Activated gamma-delta T cell treated with Interleukin-2 at 50 U/mL for 16 hours (primary cell): ENCODE results near the gene PPP3CA.

Experiments used
- DNase-seq: peaks from one replicate; pipeline ENCODE4 v3.0.0-alpha.2; 2020

The PPP3CA gene

DNA sequence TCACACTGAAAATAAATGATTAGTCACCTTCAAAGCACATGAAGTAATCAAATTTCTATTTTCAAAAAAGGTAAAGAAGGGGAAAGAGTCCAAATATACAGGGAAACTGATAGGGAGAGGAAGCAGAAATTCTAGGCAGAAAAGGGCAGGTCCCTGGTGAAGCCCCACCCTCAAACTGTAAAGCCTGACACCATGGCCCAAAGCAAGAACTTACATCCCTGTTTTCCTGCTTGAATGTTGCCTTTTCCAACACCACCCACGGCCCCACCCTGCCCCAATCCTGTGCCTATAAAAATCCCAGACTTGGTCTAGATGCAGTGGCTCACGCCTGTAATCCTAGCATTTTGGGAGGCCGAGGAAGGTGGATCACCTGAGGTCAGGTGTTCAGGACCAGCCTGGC lies 361.8 kb downstream of the PPP3CA start:
- DNase-seq: no peak

DNA sequence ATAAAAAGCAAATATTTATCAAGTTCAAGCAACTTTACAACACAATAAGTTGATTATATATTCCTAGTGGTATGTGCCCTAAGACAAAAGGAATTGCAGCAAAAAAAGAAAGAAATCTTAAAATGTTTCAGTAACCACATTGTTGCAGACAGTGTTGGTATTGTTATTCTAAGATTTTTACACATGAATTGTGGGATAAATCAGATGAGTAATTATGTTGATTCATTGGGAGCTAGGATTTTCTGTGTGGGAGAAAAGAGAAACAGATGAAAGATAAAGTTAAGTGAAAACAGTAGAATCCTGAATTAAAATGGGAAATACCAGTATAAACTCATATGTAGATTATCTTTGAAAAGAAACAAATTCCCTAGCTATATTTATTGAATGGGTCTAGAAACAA lies 362.4 kb downstream of the PPP3CA start:
- DNase-seq: no peak

DNA sequence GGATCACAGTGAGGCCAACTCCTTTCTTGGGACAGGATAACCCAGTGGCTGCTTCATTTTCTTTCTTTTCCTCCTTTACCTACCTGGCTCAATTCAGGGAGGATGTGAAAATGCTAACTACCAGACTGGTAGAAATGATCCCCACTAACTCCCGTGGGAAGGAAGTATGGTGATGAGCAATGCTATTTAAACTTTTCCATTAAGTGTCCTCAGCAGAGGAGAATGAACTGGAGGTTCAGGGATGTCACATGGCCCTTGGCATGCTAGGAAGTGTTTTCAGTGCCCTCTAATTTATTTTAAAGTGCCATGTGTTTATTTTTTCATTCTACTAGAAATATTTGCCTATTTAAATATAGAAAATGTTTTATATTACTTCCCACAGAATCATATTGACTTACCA lies 363.9 kb downstream of the PPP3CA start:
- DNase-seq: no peak

DNA sequence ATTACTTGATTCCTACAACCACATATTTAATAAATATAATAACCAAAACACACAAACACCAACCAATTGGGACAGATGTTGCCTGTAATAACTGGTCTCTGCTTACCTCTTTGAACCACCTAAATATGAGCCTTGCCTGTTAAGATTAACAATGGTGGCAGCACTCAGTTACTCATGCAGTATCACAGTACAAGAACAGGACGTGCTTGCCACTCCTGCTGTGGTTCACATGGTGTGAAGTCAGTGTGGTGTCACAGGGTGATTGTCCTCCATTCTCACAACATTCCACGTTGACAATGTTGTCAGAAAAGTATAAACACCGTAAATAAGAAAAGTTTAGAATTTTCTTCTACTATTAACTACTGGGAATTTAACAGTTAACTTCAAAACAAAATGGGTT lies 365.0 kb downstream of the PPP3CA start:
- DNase-seq: no peak

DNA sequence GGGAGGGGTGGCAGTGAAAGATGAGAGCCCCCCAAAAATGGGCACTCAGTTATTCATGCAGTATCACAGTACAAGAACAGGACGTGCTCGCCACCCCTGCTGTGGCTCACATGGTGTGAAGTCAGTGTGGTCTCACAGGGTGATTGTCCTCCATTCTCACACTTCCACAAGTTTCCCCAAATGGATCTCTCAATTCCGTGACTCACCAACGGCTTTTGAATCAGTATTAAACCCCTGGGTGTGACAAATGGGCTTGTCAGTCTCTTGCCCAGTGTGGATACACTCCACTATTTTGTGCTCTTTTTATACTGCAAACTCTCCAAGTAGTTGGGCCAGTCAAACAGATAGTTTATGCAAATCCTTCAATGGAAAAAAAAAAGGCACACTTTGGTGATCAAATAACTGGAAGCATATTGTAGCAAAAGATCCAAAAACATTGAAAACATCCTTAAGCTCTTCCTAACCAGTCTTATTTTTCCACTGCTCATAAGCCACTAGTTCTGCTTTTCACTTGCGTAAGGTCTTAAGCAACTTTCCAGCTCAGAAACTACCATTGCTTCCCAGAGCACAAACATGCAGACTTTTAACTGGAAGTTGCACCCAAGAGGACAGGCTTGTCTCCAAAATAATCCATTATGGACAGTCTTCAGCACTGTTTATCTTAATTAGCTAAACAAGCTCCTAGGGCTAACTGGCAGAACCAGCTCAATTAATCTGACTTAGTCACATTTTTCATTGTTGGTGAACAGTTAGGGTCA lies 365.7 kb downstream of the PPP3CA start:
- no peak for DNase-seq

DNA sequence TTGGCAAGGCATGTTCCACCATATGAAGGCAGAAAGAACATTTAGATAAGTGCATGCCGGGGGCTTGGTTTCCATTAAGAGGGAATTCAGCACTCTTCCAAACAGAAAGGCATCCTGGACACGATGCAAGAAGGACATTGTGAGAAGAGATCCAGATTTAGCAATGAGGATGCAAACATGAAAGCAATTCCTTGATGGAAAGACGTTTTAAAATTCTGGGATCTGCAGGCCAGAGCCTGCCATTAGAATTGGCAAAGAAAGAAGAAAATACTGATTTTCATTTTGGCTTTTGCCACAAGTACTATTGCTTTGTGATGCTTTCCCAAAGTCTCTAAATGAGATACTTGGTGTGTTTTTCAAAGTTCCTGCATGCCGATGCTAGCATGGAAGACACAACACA lies 367.6 kb downstream of the PPP3CA start:
- no peak for DNase-seq

DNA sequence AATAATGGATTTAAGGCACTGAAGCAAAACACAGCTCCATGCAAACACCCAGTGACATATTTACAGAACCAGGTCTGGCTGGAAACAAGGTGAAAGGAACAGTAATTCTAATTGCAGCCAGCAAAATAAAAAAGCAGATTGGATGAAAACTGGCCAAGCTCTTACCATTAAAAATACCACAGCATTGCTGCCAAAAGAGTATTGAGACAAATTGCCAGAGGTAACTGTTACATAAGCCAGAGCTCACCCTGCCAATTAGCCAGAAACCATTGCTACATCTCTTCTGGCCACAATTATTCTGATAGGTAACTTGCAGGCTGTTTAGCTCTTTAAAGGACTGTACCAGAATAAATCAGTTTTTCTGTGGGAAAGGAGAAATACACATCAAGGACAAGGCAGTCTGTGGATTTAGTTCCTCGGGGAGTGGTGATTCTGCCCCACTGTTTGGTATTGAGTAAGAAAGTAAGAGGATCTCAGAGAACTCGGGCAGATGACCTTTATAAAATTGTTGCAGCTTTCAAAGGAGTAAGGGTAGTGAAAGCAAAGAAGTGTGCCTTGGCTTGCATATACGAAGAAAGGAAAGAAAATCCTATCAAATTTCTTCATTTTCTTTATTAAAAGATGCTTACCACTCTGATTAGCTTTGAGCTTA lies 369.5 kb downstream of the PPP3CA start:
- no peak for DNase-seq

DNA sequence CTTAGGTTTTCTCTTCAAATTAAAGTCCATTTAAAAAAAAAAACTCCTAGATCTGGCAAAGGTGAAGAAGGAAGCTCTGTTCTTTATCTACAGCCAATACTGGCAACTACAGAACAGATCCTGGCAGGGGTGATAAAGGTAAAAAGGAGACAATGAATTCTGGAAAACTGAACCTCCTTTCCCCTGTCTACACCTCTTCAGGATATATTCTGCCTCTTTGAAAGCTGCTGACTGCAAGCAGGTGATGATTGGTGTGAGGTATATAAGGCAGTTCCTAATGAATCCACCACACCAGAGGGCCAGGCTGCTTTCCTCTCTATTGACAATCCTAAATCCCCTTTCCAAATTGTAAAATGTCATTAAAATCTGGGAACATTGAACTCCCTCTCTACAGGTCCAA lies 370.1 kb downstream of the PPP3CA start:
- DNase-seq: no peak
